ENCODE measurements around the gene TCOF1.

DNA sequence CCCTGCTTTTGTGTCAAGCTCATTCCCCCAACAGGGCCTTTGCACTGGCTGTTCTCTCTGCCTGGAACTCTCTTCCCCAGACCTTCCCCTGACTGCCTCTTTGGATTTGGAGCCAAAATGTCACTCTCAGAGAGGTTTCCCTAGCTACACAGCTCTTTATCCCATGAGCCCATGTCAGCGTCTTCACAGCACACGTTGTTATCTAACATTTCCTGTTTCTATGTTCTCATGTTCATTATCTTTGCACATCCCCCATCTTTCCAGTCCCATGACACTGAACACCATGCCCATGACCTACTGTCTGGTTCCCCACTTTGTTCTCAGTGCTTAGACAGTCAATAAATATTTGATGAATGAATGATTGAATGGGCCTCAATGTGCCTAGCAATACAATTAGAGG lies 28.5 kb upstream of the TCOF1 start:
- TF ChIP-seq POLR2A (IDR thresholded peaks at IDR 0.05) (no peak), CTCF (IDR thresholded peaks at IDR 0.05) (no peak)
